GM12864 (cell line): Measurements from ENCODE around the gene SMIM3.

ENCODE experiments used
- DNase-seq: peaks from one replicate; pipeline ENCODE4 v3.0.0-alpha.2; 2011; ENCODE audit warnings: low read depth
- H3K4me3 ChIP-seq: 2 replicates; pipeline ENCODE4 v1.5.1; 2011; ENCODE audit warnings: mild to moderate bottlenecking, low read depth, low read length, control low read depth
- TF ChIP-seq, protein P1 (sequence below): IDR thresholded peaks from 2 replicates; pipeline ENCODE4 v1.5.1; 2011; ENCODE audit warnings: low read depth, mild to moderate bottlenecking, moderate library complexity, low read length, control low read depth, inconsistent platforms; ENCODE audit errors: missing control alignments

Gene SMIM3

DNA sequence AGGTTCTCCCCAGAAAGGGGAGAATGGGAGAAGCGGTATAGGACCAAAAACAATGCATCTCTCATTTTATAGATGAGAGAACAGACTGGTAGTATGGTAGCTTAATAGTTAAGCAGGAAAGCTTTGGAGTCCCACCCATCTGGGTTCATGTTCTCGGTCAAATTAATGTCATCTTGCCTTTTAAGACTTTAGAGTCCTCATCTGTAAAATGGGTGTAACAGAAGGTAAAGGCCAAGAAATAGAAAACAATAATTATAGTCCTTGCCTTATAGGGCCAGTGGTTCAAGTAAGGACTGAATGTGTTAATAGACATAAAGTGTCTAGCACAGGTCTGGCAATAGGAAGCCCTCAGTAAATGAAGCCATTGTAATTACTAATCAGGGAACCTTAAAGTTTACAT lies 16.4 kb downstream of the SMIM3 start:
- TF ChIP-seq, protein P1, sequence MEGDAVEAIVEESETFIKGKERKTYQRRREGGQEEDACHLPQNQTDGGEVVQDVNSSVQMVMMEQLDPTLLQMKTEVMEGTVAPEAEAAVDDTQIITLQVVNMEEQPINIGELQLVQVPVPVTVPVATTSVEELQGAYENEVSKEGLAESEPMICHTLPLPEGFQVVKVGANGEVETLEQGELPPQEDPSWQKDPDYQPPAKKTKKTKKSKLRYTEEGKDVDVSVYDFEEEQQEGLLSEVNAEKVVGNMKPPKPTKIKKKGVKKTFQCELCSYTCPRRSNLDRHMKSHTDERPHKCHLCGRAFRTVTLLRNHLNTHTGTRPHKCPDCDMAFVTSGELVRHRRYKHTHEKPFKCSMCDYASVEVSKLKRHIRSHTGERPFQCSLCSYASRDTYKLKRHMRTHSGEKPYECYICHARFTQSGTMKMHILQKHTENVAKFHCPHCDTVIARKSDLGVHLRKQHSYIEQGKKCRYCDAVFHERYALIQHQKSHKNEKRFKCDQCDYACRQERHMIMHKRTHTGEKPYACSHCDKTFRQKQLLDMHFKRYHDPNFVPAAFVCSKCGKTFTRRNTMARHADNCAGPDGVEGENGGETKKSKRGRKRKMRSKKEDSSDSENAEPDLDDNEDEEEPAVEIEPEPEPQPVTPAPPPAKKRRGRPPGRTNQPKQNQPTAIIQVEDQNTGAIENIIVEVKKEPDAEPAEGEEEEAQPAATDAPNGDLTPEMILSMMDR, result no peak
- no peak overlapping the region for H3K4me3 ChIP-seq
- DNase-seq, result no peak

DNA sequence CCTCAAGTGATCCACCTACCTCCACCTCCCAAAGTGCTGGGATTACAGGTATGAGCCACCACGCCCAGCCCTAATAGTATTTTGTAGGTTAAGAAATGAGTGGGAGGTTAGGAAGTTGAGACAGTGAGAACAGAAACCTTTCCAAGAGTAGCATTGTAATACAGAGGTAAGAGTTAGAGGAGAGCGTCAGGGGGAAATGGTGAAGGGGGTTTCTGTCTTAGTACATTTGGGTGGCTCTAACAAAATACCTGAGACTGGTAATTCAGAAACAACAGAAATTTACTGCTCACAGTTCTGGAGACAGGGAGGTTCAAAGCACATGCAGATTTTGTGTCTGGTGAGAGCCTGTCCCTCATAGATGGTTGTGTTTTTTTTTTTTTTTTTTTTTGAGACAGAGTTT lies 18.8 kb downstream of the SMIM3 start:
- TF ChIP-seq, protein P1, result no peak
- DNase-seq, result no peak
- no peak overlapping the region for H3K4me3 ChIP-seq

DNA sequence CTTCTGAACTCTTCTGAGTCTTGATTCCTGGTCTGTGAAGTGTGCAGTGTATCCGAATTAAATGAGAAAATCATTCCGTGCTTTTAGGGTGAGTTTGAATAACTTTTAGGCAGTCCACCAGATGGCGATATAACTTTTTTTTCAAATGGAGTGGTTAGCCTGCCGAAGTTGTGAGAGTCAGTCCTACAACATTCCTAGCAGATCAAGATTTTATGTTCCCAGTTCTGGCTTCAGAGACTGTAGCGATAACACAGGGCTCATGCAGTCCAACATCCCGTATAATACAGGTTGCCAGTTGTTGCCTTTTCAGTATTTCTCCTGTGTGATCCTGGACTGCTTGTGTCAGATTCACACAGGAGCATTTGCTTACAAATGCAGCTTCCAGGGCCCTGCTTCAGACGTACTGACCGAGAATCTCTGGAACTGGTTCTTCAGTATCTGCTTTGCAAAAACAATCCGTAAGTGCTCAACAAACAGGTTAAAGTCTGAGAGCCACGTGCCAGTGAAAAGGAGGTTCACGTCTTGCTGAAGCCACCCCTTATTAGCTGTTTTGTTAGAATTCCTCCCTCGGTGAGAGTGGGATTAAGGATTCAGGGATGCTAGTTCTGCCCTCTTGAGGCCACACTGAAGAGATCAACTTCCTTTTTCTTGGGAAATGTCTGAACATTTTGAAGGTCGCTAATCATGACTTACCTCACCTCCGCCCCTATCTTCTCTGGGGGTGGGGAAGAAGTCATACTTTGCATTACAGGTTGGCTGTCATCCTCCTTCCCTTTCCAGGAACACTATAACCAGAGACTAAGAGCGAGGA lies 22.8 kb downstream of the SMIM3 start:
- no peak overlapping the region for H3K4me3 ChIP-seq
- no peak for DNase-seq
- TF ChIP-seq, protein P1, result peak; percentile 44

DNA sequence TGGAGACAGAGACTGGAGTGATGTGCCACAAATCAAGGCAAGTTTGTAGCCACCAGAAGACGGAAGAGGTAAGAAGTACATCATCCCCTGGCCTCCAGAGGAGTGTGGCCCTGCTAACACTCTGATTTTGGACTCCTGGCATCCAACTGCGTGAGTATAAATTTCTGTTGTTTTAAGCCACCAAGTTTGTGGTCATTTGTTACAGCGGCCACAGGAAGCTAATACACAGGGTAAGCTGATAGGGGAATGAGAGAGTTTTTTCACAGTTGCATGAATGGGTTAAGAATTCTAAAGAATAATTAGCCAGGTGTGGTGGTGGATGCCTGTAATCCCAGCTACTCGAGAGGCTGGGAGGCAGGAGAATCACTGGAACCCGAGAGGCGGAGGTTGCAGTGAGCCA lies 25.8 kb downstream of the SMIM3 start:
- H3K4me3 ChIP-seq, result no peak overlapping the region
- TF ChIP-seq, protein P1, result no peak
- no peak for DNase-seq

DNA sequence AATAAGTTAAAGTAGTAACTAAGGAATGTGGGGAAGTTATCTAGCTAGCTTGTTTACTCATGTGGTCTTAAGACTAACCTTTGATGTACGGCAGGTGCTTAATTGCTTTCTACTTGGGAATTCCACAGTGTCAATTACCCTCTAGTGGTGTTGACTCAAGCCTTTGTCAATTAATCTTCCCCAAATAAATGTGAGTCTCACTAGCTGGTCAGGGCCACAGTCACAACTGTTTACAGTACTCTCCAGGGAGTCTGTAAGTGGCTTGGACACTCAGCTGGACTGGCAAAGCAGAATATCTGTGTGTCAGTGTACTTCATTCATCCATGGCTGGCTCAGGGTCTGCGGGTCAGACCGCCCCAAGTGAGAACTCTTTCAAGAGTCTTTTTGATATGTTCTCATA lies 30.8 kb downstream of the SMIM3 start:
- DNase-seq, result no peak
- TF ChIP-seq, protein P1, result no peak

DNA sequence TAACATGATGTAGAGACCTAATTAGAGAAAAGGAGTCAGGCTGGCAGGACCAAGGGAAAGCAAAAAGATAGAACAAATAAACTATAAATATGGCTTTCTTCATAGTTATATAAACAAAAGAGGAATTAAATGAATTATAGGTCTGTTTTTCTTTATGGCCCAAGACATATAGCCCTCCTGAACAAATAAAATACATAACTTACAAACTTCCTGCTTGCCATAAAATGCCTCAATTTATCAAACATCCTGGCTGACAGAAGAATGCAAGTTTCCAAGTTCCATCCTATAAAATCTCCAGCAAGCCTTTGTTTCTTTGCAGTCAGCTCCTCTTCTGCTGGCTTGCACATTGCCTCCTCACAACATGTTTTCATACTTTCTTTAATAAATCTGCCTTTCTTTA lies 36.5 kb downstream of the SMIM3 start:
- no peak for DNase-seq
- TF ChIP-seq, protein P1, result no peak

More for the DNA sequence above, 30.8 kb downstream of the SMIM3 start:
- H3K4me3 ChIP-seq, result no peak overlapping the region

DNA sequence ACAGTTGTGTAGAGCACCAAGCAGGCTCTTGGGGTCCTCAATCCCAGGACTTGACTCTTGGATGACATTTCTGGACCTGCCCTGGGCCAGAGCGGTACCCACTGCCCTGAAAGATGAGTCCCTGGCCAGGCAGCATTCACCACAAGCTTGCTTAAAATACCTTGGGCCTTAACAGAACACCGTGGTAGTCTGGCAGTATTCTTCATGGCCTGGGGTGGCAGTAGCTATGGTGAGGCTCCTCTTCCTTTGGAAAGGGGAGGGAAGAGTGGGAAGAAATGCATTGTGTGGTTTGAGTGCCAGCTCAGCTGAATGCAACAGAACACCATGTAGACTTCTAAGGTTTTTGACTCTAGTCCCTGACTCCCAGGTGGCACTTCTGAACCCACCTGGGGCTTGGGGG lies 38.4 kb downstream of the SMIM3 start:
- H3K4me3 ChIP-seq, result no peak overlapping the region
- TF ChIP-seq, protein P1, result no peak
- DNase-seq, result no peak

More for the DNA sequence above, 36.5 kb downstream of the SMIM3 start:
- H3K4me3 ChIP-seq, result no peak overlapping the region
